Measurements from ENCODE around the gene TBC1D16. TPM values are rescaled to one million over a fixed set of nuclear protein-coding genes. Genes with fewer than 3 reads are reported as not detected.

The TBC1D16 gene
- total and polyA plus RNA-seq, 4 donors = 7.3 to 48.5 (median 16.5) TPM

DNA sequence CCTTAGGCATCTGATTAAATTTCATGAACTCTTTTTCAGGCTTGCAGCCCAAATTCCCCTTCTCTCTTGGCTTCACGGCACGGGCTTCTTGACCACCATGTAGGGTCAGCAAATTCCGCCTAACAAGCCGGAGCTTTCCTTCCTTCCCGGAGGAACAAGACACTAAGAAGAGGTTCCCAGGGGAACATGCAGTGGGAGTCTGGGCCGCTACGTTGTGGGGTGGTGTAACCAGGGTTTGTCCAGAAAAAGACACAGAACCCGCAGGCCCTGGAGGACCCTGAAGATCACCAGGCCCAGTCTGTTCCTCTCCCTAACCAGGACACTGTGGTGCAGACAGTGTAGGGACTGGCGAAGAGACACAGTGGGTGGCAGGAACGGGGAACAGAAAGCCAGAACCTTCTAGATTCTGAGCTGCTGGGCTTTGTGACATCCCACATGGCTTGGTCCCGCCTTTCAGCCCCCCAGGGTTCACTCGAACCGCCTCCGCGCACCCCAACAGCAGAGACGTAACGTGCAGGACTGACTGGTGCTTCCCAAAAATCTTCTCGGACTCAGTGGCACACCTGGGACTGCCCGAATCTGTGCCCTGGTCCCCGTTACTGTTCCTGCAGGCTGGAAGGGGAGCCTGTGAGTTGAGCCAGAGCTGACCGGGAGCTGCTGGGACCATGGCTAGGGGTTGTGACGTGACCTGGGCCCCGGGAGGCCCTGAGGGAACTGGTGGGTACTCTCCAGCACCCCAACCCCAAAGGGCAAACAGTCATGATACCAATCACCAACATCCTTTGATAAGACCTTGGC, 55.2 kb downstream of the TBC1D16 start:
- WGBS, 2 donors = 93 to 94% methylated on average over 23 of the region's 23 CpGs
- Histone ChIP-seq H3K9me3 (ENCODE audit: control insufficient read depth in 4 of 4, insufficient read depth in 3 of 4, low read length in 3 of 4) (no peaks in the 10 kb centered on the region), H3K4me1 (ENCODE audit: control insufficient read depth in 5 of 5, insufficient read depth in 5 of 5, low read length in 5 of 5) (no peaks in the 10 kb centered on the region), H3K27me3 (ENCODE audit: control insufficient read depth in 3 of 3, insufficient read depth in 3 of 3, low read length in 2 of 3) (no peaks in the 10 kb centered on the region), H3K36me3 (ENCODE audit: control insufficient read depth in 4 of 4, insufficient read depth in 4 of 4, low read length in 4 of 4) (peaks cover 0 to 11% (median 0%) of the 10 kb centered on the region in 4 donors), H3K27ac (ENCODE audit: low read depth in 1 of 2, low read length in 1 of 2) (no peak overlapping the region), H3K4me3 (no peak overlapping the region), H3K9ac (ENCODE audit: insufficient read depth in 1 of 2, low read length in 2 of 2) (no peak overlapping the region)
- no peak for DNase-seq
- no peak for ATAC-seq (ENCODE audit: insufficient read depth, low FRiP score)
- TF ChIP-seq, protein P1, sequence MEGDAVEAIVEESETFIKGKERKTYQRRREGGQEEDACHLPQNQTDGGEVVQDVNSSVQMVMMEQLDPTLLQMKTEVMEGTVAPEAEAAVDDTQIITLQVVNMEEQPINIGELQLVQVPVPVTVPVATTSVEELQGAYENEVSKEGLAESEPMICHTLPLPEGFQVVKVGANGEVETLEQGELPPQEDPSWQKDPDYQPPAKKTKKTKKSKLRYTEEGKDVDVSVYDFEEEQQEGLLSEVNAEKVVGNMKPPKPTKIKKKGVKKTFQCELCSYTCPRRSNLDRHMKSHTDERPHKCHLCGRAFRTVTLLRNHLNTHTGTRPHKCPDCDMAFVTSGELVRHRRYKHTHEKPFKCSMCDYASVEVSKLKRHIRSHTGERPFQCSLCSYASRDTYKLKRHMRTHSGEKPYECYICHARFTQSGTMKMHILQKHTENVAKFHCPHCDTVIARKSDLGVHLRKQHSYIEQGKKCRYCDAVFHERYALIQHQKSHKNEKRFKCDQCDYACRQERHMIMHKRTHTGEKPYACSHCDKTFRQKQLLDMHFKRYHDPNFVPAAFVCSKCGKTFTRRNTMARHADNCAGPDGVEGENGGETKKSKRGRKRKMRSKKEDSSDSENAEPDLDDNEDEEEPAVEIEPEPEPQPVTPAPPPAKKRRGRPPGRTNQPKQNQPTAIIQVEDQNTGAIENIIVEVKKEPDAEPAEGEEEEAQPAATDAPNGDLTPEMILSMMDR (IDR thresholded peaks at IDR 0.05; ENCODE audit: control extremely low read depth, extremely low read depth) = no peak

DNA sequence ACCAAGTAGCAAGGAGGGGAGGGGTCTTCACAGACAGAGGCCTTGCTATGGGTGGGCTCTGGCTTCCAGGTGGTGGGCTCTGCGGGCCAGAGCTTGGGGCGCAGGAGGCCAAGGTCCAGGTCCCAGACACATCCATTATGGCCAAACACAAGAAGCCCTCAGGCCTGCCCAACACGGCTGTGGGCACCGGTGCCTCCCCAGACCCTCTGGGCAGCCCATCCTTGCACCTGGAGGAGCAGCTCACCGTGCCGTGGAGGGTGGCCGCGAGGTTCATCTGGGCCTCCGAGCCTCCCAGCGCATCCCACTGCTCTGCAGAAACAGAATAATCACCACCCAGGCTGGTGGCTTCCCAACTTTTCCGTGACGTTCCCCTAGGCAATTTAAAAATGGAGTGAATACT, 55.9 kb downstream of the TBC1D16 start:
- DNase-seq (no peak), ATAC-seq (ENCODE audit: insufficient read depth, low FRiP score) (no peak)
- Histone ChIP-seq H3K4me1 (ENCODE audit: control insufficient read depth in 5 of 5, insufficient read depth in 5 of 5, low read length in 5 of 5) (peaks cover 0 to 6% (median 0%) of the 10 kb centered on the region in 5 donors), H3K9me3 (ENCODE audit: control insufficient read depth in 4 of 4, insufficient read depth in 3 of 4, low read length in 3 of 4) (no peaks in the 10 kb centered on the region), H3K27me3 (ENCODE audit: control insufficient read depth in 3 of 3, insufficient read depth in 3 of 3, low read length in 2 of 3) (no peaks in the 10 kb centered on the region), H3K4me3 (no peak overlapping the region), H3K9ac (ENCODE audit: insufficient read depth in 1 of 2, low read length in 2 of 2) (no peak overlapping the region), H3K27ac (ENCODE audit: low read depth in 1 of 2, low read length in 1 of 2) (no peak overlapping the region), H3K36me3 (ENCODE audit: control insufficient read depth in 4 of 4, insufficient read depth in 4 of 4, low read length in 4 of 4) (peaks cover 0 to 11% (median 0%) of the 10 kb centered on the region in 4 donors)
- 95 to 98% methylated on average over 12 of the region's 12 CpGs for WGBS, 2 donors
- TF ChIP-seq, protein P1 (IDR thresholded peaks at IDR 0.05; ENCODE audit: control extremely low read depth, extremely low read depth) = no peak

DNA sequence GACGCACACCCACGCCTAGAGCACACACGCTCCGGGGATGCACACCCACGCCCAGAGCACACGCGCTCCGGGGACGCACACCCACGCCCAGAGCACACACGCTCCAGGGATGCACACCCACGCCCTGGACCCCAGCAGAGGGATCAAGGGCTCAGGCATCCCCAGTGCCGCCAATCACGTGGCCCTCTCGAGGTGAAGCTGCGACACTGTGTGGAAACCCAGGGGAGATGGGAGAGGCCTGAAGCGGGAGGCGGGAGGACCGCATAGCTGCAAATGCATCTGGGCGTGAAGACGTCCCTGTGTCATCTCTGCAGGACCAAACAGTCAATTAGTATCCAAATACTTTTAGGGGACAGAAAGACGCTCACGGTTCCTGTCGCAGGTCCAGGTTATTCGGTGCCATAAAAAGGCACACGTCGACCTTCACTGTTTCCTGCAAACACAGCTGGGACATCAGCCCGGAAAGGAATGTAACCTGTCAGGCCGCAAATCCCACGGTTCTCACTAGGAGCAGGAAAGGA, 56.4 kb downstream of the TBC1D16 start:
- ATAC-seq (ENCODE audit: insufficient read depth, low FRiP score) = no peak

More for the DNA sequence above, 56.4 kb downstream of the TBC1D16 start:
- H3K9me3 ChIP-seq (ENCODE audit: control insufficient read depth in 4 of 4, insufficient read depth in 3 of 4, low read length in 3 of 4) = no peaks in the 10 kb centered on the region
- H3K4me3 ChIP-seq = no peak overlapping the region
- H3K9ac ChIP-seq (ENCODE audit: insufficient read depth in 1 of 2, low read length in 2 of 2) = no peak overlapping the region
- TF ChIP-seq, protein P1 (IDR thresholded peaks at IDR 0.05; ENCODE audit: control extremely low read depth, extremely low read depth) = no peak
- 91% methylated on average over 30 of the region's 30 CpGs for WGBS, 2 donors
- peaks cover 0 to 8% (median 0%) of the 10 kb centered on the region in 5 donors for H3K4me1 ChIP-seq (ENCODE audit: control insufficient read depth in 5 of 5, insufficient read depth in 5 of 5, low read length in 5 of 5)
- H3K27me3 ChIP-seq (ENCODE audit: control insufficient read depth in 3 of 3, insufficient read depth in 3 of 3, low read length in 2 of 3) = no peaks in the 10 kb centered on the region
- DNase-seq = no peak
- no peak overlapping the region for H3K27ac ChIP-seq (ENCODE audit: low read depth in 1 of 2, low read length in 1 of 2)
- peaks cover 0 to 11% (median 0%) of the 10 kb centered on the region in 4 donors for H3K36me3 ChIP-seq (ENCODE audit: control insufficient read depth in 4 of 4, insufficient read depth in 4 of 4, low read length in 4 of 4)

All from lung (tissue), 12 donors.